Parathyroid adenoma (tissue), 2 donors: ENCODE data around the gene ZNF362.

Experiments
- H2AFZ ChIP-seq: fragments of 300-600 bp; sonication (generic); one replicate; pipeline ENCODE4 v1.7.0; 2017; ENCODE audit warnings: antibody characterized with exemption, mild to moderate bottlenecking
- H3K27ac ChIP-seq: fragments of 300-600 bp; sonication (generic); one replicate; pipeline ENCODE4 v1.7.0; 2017
- H3K27me3 ChIP-seq: fragments of 300-600 bp; sonication (generic); one replicate; pipeline ENCODE4 v1.7.0; 2017; ENCODE audit warnings: low read length; ENCODE audit not compliant: control insufficient read depth, insufficient read depth
- H3K36me3 ChIP-seq: fragments of 300-600 bp; sonication (generic); one replicate; pipeline ENCODE4 v1.7.0; 2017; ENCODE audit warnings: low read length; ENCODE audit not compliant: control insufficient read depth, insufficient read depth
- H3K4me1 ChIP-seq: fragments of 300-600 bp; sonication (generic); one replicate; pipeline ENCODE4 v1.7.0; 2017; ENCODE audit warnings: control low read depth
- H3K4me2 ChIP-seq: fragments of 300-600 bp; sonication (generic); one replicate; pipeline ENCODE4 v1.7.0; 2017; ENCODE audit warnings: low read length
- H3K4me3 ChIP-seq: fragments of 300-600 bp; sonication (generic); one replicate; pipeline ENCODE4 v1.7.0; 2017; ENCODE audit warnings: low read depth, low read length
- H3K79me2 ChIP-seq: fragments of 300-600 bp; sonication (generic); one replicate; pipeline ENCODE4 v1.7.0; 2017; ENCODE audit warnings: control low read depth
- H3K9ac ChIP-seq: fragments of 300-600 bp; sonication (generic); one replicate; pipeline ENCODE4 v1.7.0; 2017; ENCODE audit warnings: mild to moderate bottlenecking
- H3K9me3 ChIP-seq: fragments of 300-600 bp; sonication (generic); one replicate; pipeline ENCODE4 v1.7.0; 2017; ENCODE audit warnings: low read length; ENCODE audit not compliant: control insufficient read depth
- CTCF ChIP-seq: fragments of 300-600 bp; sonication (generic); IDR thresholded peaks from one replicate; pipeline ENCODE4 v1.7.0; 2017; ENCODE audit warnings: antibody characterized with exemption, mild to moderate bottlenecking
- donor health status: primary hyperparathyroidism.

Gene ZNF362

GRCh38 chr1:33295450-33296081 is 39.3 kb downstream of the ZNF362 start:
- Histone ChIP-seq H2AFZ (no peak overlapping the region), H3K27me3 (no peaks in the 10 kb centered on the region), H3K4me2 (no peak overlapping the region), H3K9me3 (no peaks in the 10 kb centered on the region), H3K27ac (no peak overlapping the region), H3K4me3 (no peak overlapping the region), H3K36me3 (no peaks in the 10 kb centered on the region), H3K4me1 (no peaks in the 10 kb centered on the region), H3K9ac (no peak overlapping the region), H3K79me2 (no peaks in the 10 kb centered on the region)
- TF ChIP-seq CTCF, result peak; percentile 79

GRCh38 chr1:33296082-33296458 is 39.8 kb downstream of the ZNF362 start:
- Histone ChIP-seq H3K9ac (no peak overlapping the region), H3K4me3 (no peak overlapping the region), H3K27ac (no peak overlapping the region), H3K9me3 (no peaks in the 10 kb centered on the region), H2AFZ (no peak overlapping the region), H3K27me3 (no peaks in the 10 kb centered on the region), H3K79me2 (no peaks in the 10 kb centered on the region), H3K36me3 (no peaks in the 10 kb centered on the region), H3K4me1 (peaks cover 3% of the 10 kb centered on the region), H3K4me2 (no peak overlapping the region)
- no peak for TF ChIP-seq CTCF

- Histone ChIP-seq H3K27ac (no peak overlapping the region), H3K36me3 (no peaks in the 10 kb centered on the region)
Measured at GRCh38 chr1:33296824-33297223, 40.5 kb downstream of the ZNF362 start.

GRCh38 chr1:33297911-33298622 is 41.8 kb downstream of the ZNF362 start:
- Histone ChIP-seq H3K9me3 (no peaks in the 10 kb centered on the region), H3K4me1 (peaks cover 4% of the 10 kb centered on the region), H2AFZ (no peak overlapping the region), H3K36me3 (no peaks in the 10 kb centered on the region), H3K27ac (no peak overlapping the region), H3K79me2 (no peaks in the 10 kb centered on the region), H3K9ac (no peak overlapping the region), H3K27me3 (no peaks in the 10 kb centered on the region), H3K4me3 (no peak overlapping the region), H3K4me2 (no peak overlapping the region)
- TF ChIP-seq CTCF, result no peak

More at GRCh38 chr1:33296824-33297223, 40.5 kb downstream of the ZNF362 start:
- H2AFZ ChIP-seq, result no peak overlapping the region
- no peaks in the 10 kb centered on the region for H3K27me3 ChIP-seq
- no peak overlapping the region for H3K4me3 ChIP-seq
- H3K79me2 ChIP-seq, result no peaks in the 10 kb centered on the region
- no peak for TF ChIP-seq CTCF
- peaks cover 4% of the 10 kb centered on the region for H3K4me1 ChIP-seq
- no peaks in the 10 kb centered on the region for H3K9me3 ChIP-seq
- no peak overlapping the region for H3K9ac ChIP-seq
- H3K4me2 ChIP-seq, result no peak overlapping the region
